Activated CD8-positive, alpha-beta T cell treated with anti-CD3 and anti-CD28 coated beads for 36 hours (primary cell): ENCODE results near the gene TMPRSS9. TPM values are rescaled to one million over a fixed set of nuclear protein-coding genes. Genes with fewer than 3 reads are reported as not detected.

Source experiments
- ATAC-seq: fragments of 200-7000 bp; cut with Tn5 transposase; one replicate; pipeline ENCODE4 v1.10.0; 2021; ENCODE audit warnings: mild to moderate bottlenecking, moderate library complexity
- CTCF ChIA-PET: fragments of 350-600 bp; sonication (Branson Sonifier 250); formaldehyde crosslinking; loops from one replicate; lab custom pipeline; 2021; ENCODE audit warnings: antibody characterized with exemption; lab: Charles Lee
- POLR2A ChIA-PET: fragments of 350-600 bp; sonication (Branson Sonifier 250); formaldehyde crosslinking; loops from one replicate; lab custom pipeline; 2021; ENCODE audit warnings: antibody characterized with exemption; lab: Charles Lee
- DNase-seq: peaks from one replicate; pipeline ENCODE4 v3.0.0-alpha.2; 2020
- H3K27ac Mint-ChIP-seq: one replicate; pipeline ENCODE4 v1.8.0; 2021; ENCODE audit warnings: mild to moderate bottlenecking, mixed read lengths
- H3K27me3 Mint-ChIP-seq: one replicate; pipeline ENCODE4 v1.8.0; 2021; ENCODE audit warnings: mixed read lengths
- H3K36me3 Mint-ChIP-seq: one replicate; pipeline ENCODE4 v1.8.0; 2021; ENCODE audit warnings: low read depth, mixed read lengths
- H3K4me1 Mint-ChIP-seq: one replicate; pipeline ENCODE4 v1.8.0; 2021; ENCODE audit warnings: low read depth, mixed read lengths
- H3K4me3 Mint-ChIP-seq: one replicate; pipeline ENCODE4 v1.8.0; 2021; ENCODE audit warnings: mild to moderate bottlenecking, moderate library complexity, mixed read lengths
- H3K9me3 Mint-ChIP-seq: one replicate; pipeline ENCODE4 v1.8.0; 2021; ENCODE audit warnings: mixed read lengths
- CTCF ChIP-seq: fragments of 200-600 bp; IDR thresholded peaks from one replicate; pipeline ENCODE4 v1.8.0; 2022; ENCODE audit warnings: antibody characterized with exemption, mild to moderate bottlenecking
- intact Hi-C: fragments of 100-400 bp; cut with micrococcal nuclease; formaldehyde crosslinking; loops from one replicate; pipeline ENCODE4 v1.10.0; 2022
- total RNA-seq, 2 experiments: library from RNA; stranded (reverse); gene quantifications; one replicate each; pipeline ENCODE4 v1.2.3, GENCODE V29; 2021

TMPRSS9 gene
- not detected for total RNA-seq

- H3K4me1 Mint-ChIP-seq, result peaks cover 5% of the 10 kb centered on the region
- H3K9me3 Mint-ChIP-seq, result no peaks in the 10 kb centered on the region
- H3K36me3 Mint-ChIP-seq, result no peaks in the 10 kb centered on the region
- TF ChIP-seq CTCF, result no peak
- ChIA-PET CTCF (no interaction called here), POLR2A (no interaction called here)
- no peak within 1 kb of the TSS for H3K27ac Mint-ChIP-seq
- DNase-seq (no peak), ATAC-seq (no peak)
- peaks cover 13% of the 10 kb centered on the region for H3K27me3 Mint-ChIP-seq
- intact Hi-C loops, result no loop called here
- no peak within 1 kb of the TSS for H3K4me3 Mint-ChIP-seq
Observed at GRCh38 chr19:2359992-2360685, at the start of gene TMPRSS9. Gene TMPRSS9 (plus strand): TSS chr19:2360265. CDS start chr19:2389786, 29,521 bp downstream.

- DNase-seq (no peak), ATAC-seq (no peak)
- peaks cover 5% of the 10 kb centered on the region for H3K36me3 Mint-ChIP-seq
- ChIA-PET CTCF (no interaction called here), POLR2A (no interaction called here)
- no peak overlapping the region for H3K27ac Mint-ChIP-seq
- no peak overlapping the region for H3K4me3 Mint-ChIP-seq
- TF ChIP-seq CTCF, result no peak
- peaks cover 2% of the 10 kb centered on the region for H3K4me1 Mint-ChIP-seq
- H3K27me3 Mint-ChIP-seq, result peaks cover 39% of the 10 kb centered on the region
- peaks cover 13% of the 10 kb centered on the region for H3K9me3 Mint-ChIP-seq
- intact Hi-C loops, result no loop called here
Observed at GRCh38 chr19:2311093-2311492, 49.0 kb upstream of the TMPRSS9 start.

GRCh38 chr19:2312820-2313501, 47.1 kb upstream of the TMPRSS9 start:
- peaks cover 32% of the 10 kb centered on the region for H3K27me3 Mint-ChIP-seq
- TF ChIP-seq CTCF, result no peak
- peaks cover 13% of the 10 kb centered on the region for H3K9me3 Mint-ChIP-seq
- DNase-seq (no peak), ATAC-seq (no peak)
- intact Hi-C loops, result no loop called here
- ChIA-PET CTCF (interaction anchor here (1.2 kb wide), 1 partner anchor 39 kb away, joined by 4 read pairs; no protein-coding TSS in a partner anchor), POLR2A (interaction anchor here (0.7 kb wide), 1 partner anchor 14 kb away, joined by 3 read pairs; no protein-coding TSS in a partner anchor)
- no peak overlapping the region for H3K4me3 Mint-ChIP-seq
- peaks cover 2% of the 10 kb centered on the region for H3K4me1 Mint-ChIP-seq
- peaks cover 5% of the 10 kb centered on the region for H3K36me3 Mint-ChIP-seq
- H3K27ac Mint-ChIP-seq, result no peak overlapping the region

GRCh38 chr19:2315121-2315817, 44.8 kb upstream of the TMPRSS9 start:
- H3K27me3 Mint-ChIP-seq, result peaks cover 15% of the 10 kb centered on the region
- intact Hi-C loops, result no loop called here
- no peak overlapping the region for H3K4me3 Mint-ChIP-seq
- ChIA-PET POLR2A (interaction anchor here (0.6 to 6.9 kb wide), 2 partner anchors 11 to 21 kb away, joined by 3 to 32 read pairs; partner anchors contain the start of genes LSM7 and SPPL2B), CTCF (interaction anchor here (1.0 to 1.6 kb wide), 3 partner anchors 38 to 54 kb away, joined by 3 to 4 read pairs (median 3); no protein-coding TSS in a partner anchor)
- H3K27ac Mint-ChIP-seq, result no peak overlapping the region
- ATAC-seq, result no peak
- H3K4me1 Mint-ChIP-seq, result no peaks in the 10 kb centered on the region
- DNase-seq, result no peak
- peaks cover 13% of the 10 kb centered on the region for H3K9me3 Mint-ChIP-seq
- H3K36me3 Mint-ChIP-seq, result peaks cover 5% of the 10 kb centered on the region
- TF ChIP-seq CTCF, result no peak
